ENCODE results near the gene MRPS26.
"Not testable (repeated sequence)": the region's sequence is repeated elsewhere in the genome, so short reads cannot be mapped to it uniquely, and the experiment has no call there.

Gene MRPS26

DNA sequence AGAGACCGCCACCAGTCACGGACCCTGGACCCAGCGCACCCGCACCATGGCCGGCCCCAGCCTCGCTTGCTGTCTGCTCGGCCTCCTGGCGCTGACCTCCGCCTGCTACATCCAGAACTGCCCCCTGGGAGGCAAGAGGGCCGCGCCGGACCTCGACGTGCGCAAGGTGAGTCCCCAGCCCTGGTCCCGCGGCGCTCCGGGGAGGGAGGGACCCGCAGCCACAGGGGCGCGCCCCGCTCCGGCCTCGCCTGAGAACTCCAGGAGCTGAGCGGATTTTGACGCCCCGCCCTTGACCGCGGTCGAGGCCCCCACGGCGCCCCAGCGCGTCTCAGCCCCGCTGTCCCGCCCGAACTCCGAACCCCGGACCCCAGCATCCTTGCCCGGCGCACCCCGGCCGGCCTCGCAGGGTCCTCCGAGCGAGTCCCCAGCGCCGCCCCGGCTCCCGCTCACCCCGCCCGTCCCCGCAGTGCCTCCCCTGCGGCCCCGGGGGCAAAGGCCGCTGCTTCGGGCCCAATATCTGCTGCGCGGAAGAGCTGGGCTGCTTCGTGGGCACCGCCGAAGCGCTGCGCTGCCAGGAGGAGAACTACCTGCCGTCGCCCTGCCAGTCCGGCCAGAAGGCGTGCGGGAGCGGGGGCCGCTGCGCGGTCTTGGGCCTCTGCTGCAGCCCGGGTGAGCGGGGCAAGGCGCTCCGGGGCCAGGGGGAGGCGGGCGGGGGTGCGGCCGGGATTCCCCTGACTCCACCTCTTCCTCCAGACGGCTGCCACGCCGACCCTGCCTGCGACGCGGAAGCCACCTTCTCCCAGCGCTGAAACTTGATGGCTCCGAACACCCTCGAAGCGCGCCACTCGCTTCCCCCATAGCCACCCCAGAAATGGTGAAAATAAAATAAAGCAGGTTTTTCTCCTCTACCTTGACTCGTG, 26.0 kb downstream of the MRPS26 start, which contains the start of gene OXT:
TSS of gene OXT (plus strand) at position 11 of the 920 bp plus-strand sequence. CDS start at position 47, 36 bp downstream.
- TF ChIP-seq CTCF (conservative IDR thresholded peaks at IDR 0.05), result no peak
- no peak within 1 kb of the TSS for H3K27ac ChIP-seq

GRCh38 chr20:3072530-3073250, 26.8 kb downstream of the MRPS26 start:
- H3K27ac ChIP-seq, result no peak overlapping the region
- no peak for TF ChIP-seq CTCF (conservative IDR thresholded peaks at IDR 0.05)

- H3K27ac ChIP-seq, result not testable (repeated sequence)
Observed at GRCh38 chr20:3073251-3073643, 27.4 kb downstream of the MRPS26 start.

DNA sequence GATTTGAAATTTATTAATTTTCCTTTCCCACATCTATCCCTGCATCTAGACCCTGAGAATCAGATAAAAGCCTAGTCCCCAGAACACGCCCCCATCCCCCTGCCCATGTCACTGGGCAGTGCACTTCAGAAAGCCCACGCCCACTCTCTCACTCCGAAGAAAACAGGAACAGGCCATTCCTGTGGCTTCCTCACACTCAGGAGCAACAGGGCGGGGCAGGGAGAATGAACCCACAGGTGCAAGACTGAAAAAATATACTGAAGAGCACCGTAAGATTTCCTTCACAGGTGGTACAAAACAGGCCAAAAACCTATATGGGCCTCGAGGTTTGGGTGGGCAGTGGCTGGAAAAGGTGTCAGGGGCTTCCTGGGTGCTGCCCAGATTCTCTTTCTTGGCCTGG, 29.0 kb downstream of the MRPS26 start:
- H3K27ac ChIP-seq, result no peak overlapping the region
- no peak for TF ChIP-seq CTCF (conservative IDR thresholded peaks at IDR 0.05)

- not testable (repeated sequence) for H3K27ac ChIP-seq
Observed at GRCh38 chr20:3075315-3075714, 29.5 kb downstream of the MRPS26 start.

DNA sequence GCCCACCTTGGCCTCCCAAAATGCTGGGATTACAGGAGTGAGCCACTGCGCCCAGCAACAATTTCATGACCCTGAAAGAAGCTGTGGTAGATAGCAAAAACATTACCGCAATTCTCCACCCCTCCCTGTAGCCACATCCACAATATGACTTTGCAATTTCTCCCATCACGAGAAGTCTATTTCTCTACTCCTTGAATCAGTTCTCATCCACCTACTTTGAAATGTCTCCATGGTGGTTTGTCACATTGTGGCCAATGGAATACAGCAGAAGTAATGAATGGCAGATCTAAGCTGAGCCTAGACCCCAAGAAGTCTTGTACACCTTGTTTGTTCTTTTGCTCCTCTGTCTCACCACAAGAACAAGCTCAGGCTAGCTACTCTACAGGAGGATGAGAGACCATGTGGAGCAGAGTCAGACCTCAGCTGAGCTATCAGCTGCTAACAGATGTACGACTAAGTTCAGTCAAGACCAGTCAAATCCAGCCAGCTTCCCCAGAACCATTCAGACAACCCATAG, 31.8 kb downstream of the MRPS26 start:
- no peak overlapping the region for H3K27ac ChIP-seq
- no peak for TF ChIP-seq CTCF (conservative IDR thresholded peaks at IDR 0.05)

DNA sequence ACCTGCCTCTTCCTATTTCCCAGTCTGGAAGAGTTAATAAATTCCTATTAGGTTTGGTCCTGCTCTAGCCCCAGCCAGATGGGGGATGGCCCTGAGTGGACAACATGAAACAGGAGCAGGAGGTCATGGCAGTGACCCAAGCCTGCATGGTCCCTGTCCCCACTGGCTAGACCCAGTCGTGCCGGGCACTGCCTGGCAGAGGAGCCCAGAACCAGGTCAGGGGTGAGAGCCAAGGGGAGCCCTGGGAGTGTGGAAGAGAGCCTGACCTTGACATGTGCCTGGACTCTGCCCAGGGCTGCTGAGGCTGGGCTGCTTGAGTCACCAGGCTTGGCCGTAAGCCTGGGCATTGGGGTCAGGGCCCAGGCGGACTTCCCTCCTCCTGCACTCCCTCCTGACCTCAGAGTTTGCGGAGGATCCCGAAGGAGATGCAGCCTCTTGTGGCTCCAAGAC, 35.1 kb downstream of the MRPS26 start:
- no peak for TF ChIP-seq CTCF (conservative IDR thresholded peaks at IDR 0.05)
- no peak overlapping the region for H3K27ac ChIP-seq

DNA sequence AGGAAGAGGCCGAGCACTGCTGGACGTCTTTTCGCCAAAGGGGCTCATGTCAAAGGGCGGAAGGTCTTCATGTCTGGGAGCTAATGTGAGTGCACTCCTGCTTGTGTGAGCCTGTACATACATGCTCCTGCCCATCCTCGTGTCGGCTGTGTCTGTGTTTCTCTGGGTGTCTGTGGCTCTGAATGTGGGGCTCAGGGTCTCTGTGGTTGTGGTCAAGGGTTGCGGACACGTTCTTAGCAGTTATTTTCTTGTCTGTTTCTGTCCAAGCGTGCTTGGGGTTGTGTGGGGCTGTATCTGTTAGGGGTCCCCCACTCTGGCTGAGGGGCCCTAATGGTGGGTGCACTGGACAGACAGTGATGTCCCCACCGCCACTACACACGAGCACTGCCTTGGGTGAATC, 35.8 kb downstream of the MRPS26 start:
- TF ChIP-seq CTCF (conservative IDR thresholded peaks at IDR 0.05), result no peak
- no peak overlapping the region for H3K27ac ChIP-seq
